K562 (cell line): ENCODE results near the gene GLMN. TPM values are rescaled to one million over a fixed set of nuclear protein-coding genes. Genes with fewer than 3 reads are reported as not detected.

Experiments
- ARID1B ChIP-seq: fragments of 450-650 bp; IDR thresholded peaks from 2 replicates; pipeline ENCODE4 v1.6.1; 2016; ENCODE audit warnings: antibody characterized with exemption, mild to moderate bottlenecking, inconsistent platforms
- ATF7 ChIP-seq: fragments of 450-650 bp; IDR thresholded peaks from 2 replicates; pipeline ENCODE4 v1.7.1; 2014; ENCODE audit warnings: mild to moderate bottlenecking, moderate library complexity
- BACH1 ChIP-seq: fragments of 200-800 bp; sonication (Bioruptor generic); IDR thresholded peaks from 2 replicates; pipeline ENCODE4 v1.6.1; 2016; ENCODE audit warnings: missing genetic modification characterization, missing compliant biosample characterization
- CAMTA2 ChIP-seq: fragments of 250-450 bp; sonication (Bioruptor Pico); conservative IDR thresholded peaks from 2 replicates; pipeline ENCODE4 v1.5.1; 2022
- CBFA2T2 ChIP-seq: fragments of 450-650 bp; conservative IDR thresholded peaks from 2 replicates; pipeline ENCODE4 v1.6.1; 2017; ENCODE audit warnings: mild to moderate bottlenecking
- ESRRA ChIP-seq: fragments of 450-650 bp; IDR thresholded peaks from 2 replicates; pipeline ENCODE4 v1.6.1; 2014; ENCODE audit warnings: low read depth, mild to moderate bottlenecking, moderate library complexity, borderline replicate concordance
- EWSR1 ChIP-seq: fragments of 450-650 bp; IDR thresholded peaks from 2 replicates; pipeline ENCODE4 v1.6.1; 2018; ENCODE audit warnings: borderline replicate concordance, mild to moderate bottlenecking, low read depth, moderate library complexity; ENCODE audit not compliant: partially characterized antibody
- GATAD2A ChIP-seq: fragments of 450-650 bp; IDR thresholded peaks from 2 replicates; pipeline ENCODE4 v1.6.1; 2017
- GATAD2B ChIP-seq: fragments of 450-650 bp; IDR thresholded peaks from 2 replicates; pipeline ENCODE4 v1.6.1; 2017; ENCODE audit warnings: mild to moderate bottlenecking, borderline replicate concordance
- ILK ChIP-seq: fragments of 450-650 bp; IDR thresholded peaks from 2 replicates; pipeline ENCODE4 v1.6.1; 2016; ENCODE audit warnings: missing genetic modification characterization, low read depth, mild to moderate bottlenecking, missing compliant biosample characterization, moderate library complexity, borderline replicate concordance
- LEF1 ChIP-seq: fragments of 450-650 bp; IDR thresholded peaks from 2 replicates; pipeline ENCODE4 v1.6.1; 2016; ENCODE audit warnings: mild to moderate bottlenecking
- NR2C2 ChIP-seq, 2 experiments: fragments of 200-800 bp in 1 of 2; sonication (Bioruptor generic) in 1 of 2; sonication (generic) in 1 of 2; formaldehyde crosslinking in 1 of 2; IDR thresholded peaks; 2 replicates each; pipeline versions ENCODE4 v1.6.1 to v1.8.0; 2016 to 2022; ENCODE audit warnings: mild to moderate bottlenecking in 1 of 2, missing compliant biosample characterization in 1 of 2, missing genetic modification characterization in 1 of 2, missing genetic modification reagents in 1 of 2
- PHF20 ChIP-seq: fragments of 450-650 bp; IDR thresholded peaks from 2 replicates; pipeline ENCODE4 v1.6.1; 2018; ENCODE audit not compliant: partially characterized antibody
- POLR2AphosphoS5 ChIP-seq: IDR thresholded peaks from 2 replicates; pipeline ENCODE4 v1.6.1; 2011; ENCODE audit warnings: mild to moderate bottlenecking, low read depth, low read length, moderate library complexity; ENCODE audit not compliant: control insufficient read depth, insufficient read depth
- STAT5A ChIP-seq: IDR thresholded peaks from 2 replicates; pipeline ENCODE4 v1.6.1; 2012; ENCODE audit warnings: low read length, inconsistent platforms, borderline replicate concordance
- TBL1XR1 ChIP-seq, 2 experiments: IDR thresholded peaks; 2 replicates each; pipeline ENCODE4 v1.6.1; 2012; ENCODE audit warnings: improper control_type of control experiment in 2 of 2, low read length in 2 of 2, mild to moderate bottlenecking in 1 of 2
- TRIM24 ChIP-seq, 2 experiments: fragments of 450-650 bp; IDR thresholded peaks; 2 replicates each; pipeline ENCODE4 v1.6.1; 2016
- TRIM28 ChIP-seq: fragments of 450-650 bp; IDR thresholded peaks from 2 replicates; pipeline ENCODE4 v1.6.1; 2017
- polyA plus RNA-seq, 8 experiments: library from polyadenylated mRNA; depleted of rRNA in 4 of 8; stranded (reverse) in 5 of 8; unstranded in 3 of 8; fragments of >200 nt; fragmentation: Nextera tagmentation in 2 of 8; fragmentation: Illumina TruSeq in 1 of 8; extraction: Ambion mirVana in 2 of 8; extraction: Trizol in 1 of 8; gene quantifications; 2 replicates each; pipeline versions ENCODE4 v1.2.1 to v1.2.3, GENCODE V29; 2011 to 2014; ENCODE audit warnings: inconsistent platforms in 1 of 8, missing spikeins in 1 of 8
- total RNA-seq, 7 experiments: library from RNA; depleted of rRNA in 6 of 7; stranded (reverse); fragments of >200 nt in 6 of 7; fragmentation: Illumina TruSeq in 2 of 7; extraction: Trizol in 2 of 7; gene quantifications; 2 replicates each; pipeline versions ENCODE4 v1.2.1 to v1.2.3, GENCODE V29; 2011 to 2021; ENCODE audit warnings: low replicate concordance in 1 of 7
- TF ChIP-seq, protein P1 (sequence below), 2 experiments: IDR thresholded peaks in 1 of 2; conservative IDR thresholded peaks in 1 of 2; 2 replicates each; pipeline ENCODE4 v1.6.1; 2016; ENCODE audit warnings: low read depth in 2 of 2, mild to moderate bottlenecking in 1 of 2, missing compliant biosample characterization in 1 of 2, missing genetic modification characterization in 1 of 2, moderate library complexity in 1 of 2
- TF ChIP-seq, protein P2 (sequence below): sonication (generic); formaldehyde crosslinking; IDR thresholded peaks from 2 replicates; pipeline ENCODE4 v1.8.0; 2022; ENCODE audit warnings: mild to moderate bottlenecking, low read depth, missing genetic modification reagents
- TF ChIP-seq, protein P3 (sequence below), 3 experiments: fragments of 200-800 bp in 1 of 3; fragments of 250-450 bp in 1 of 3; fragments of 450-650 bp in 1 of 3; sonication (Bioruptor Pico) in 1 of 3; sonication (Bioruptor generic) in 1 of 3; formaldehyde crosslinking in 1 of 3; IDR thresholded peaks; 2 replicates each; pipeline versions ENCODE4 v1.6.1 to v1.8.0; 2016 to 2022; ENCODE audit warnings: mild to moderate bottlenecking in 2 of 3, missing genetic modification characterization in 2 of 3, missing compliant biosample characterization in 1 of 3, moderate library complexity in 1 of 3

GLMN gene
- total and polyA plus RNA-seq, 9 of the 15 experiments (the other 6 are each of a cell fraction or from before 2014, with no cell fraction given): 13.0 to 24.8 (median 19.0) TPM

DNA sequence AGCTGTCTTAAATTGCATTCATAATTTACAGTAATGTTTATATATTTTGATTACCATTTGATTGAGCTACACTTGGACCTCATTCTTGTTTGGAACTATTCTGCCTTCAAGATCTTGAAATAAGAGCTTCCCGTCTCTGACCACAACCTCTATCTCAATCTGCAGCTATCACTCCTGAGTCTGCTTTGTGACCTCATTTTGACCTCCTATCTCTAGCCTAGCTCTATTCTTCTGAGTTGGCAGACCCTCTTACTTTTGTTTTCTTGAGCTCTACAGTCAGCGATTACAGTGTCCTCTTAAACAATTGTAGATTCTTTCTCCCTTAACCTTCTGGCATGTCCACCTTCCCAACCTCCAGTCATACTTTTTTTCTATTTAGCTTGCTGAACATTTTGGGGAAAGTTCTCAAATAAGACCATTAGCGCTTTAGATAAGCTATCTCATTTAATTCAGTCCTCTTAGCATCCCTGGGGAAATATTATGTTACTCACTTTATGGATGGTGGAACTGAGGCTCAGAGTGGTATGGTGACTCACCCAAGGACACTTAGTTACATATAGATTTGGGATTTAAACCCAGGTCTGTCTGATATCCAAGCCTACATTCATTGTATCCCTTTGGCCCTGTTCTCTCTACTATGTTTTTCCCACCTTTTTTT, 19.2 kb upstream of the GLMN start (continued):
- peak; percentile 84 for TF ChIP-seq CBFA2T2
- TF ChIP-seq, protein P1, sequence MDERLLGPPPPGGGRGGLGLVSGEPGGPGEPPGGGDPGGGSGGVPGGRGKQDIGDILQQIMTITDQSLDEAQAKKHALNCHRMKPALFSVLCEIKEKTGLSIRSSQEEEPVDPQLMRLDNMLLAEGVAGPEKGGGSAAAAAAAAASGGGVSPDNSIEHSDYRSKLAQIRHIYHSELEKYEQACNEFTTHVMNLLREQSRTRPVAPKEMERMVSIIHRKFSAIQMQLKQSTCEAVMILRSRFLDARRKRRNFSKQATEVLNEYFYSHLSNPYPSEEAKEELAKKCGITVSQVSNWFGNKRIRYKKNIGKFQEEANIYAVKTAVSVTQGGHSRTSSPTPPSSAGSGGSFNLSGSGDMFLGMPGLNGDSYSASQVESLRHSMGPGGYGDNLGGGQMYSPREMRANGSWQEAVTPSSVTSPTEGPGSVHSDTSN (CRISPR knock-in tag; IDR thresholded peaks at IDR 0.05; ENCODE audit: low read depth): no peak
- TF ChIP-seq, protein P1 (tag; conservative IDR thresholded peaks at IDR 0.05; ENCODE audit: low read depth): 0 out of 2 replicates have a peak, but pooled peaks have one; percentile 20
- TF ChIP-seq GATAD2B: 0 out of 2 replicates have a peak, but pooled peaks have one; percentile 20
- peak; percentile 77 for TF ChIP-seq STAT5A
- TF ChIP-seq ILK (tag): no peak
- TF ChIP-seq PHF20: no peak
- no peak for TF ChIP-seq TRIM28
- TF ChIP-seq EWSR1: no peak
- peak; percentile 75 for TF ChIP-seq POLR2AphosphoS5
- peak in 1 of 2 experiments; percentile 52; a peak in 1 of 4 replicates for TF ChIP-seq TRIM24 (IDR thresholded peaks at IDR 0.05)
- TF ChIP-seq LEF1: peak; percentile 66; the same call in 1 of the 2 replicates
- TF ChIP-seq GATAD2A: 0 out of 2 replicates have a peak, but pooled peaks have one; percentile 41
- TF ChIP-seq BACH1: no peak
- peak; percentile 95 for TF ChIP-seq ARID1B
- peak; percentile 91; the same call in 1 of the 2 replicates for TF ChIP-seq ESRRA
- TF ChIP-seq ATF7: peak; percentile 71
- TF ChIP-seq TBL1XR1 (IDR thresholded peaks at IDR 0.05; ENCODE audit: low read length in 2 of 2): peak in 1 of 2 experiments; percentile 74; a peak in 1 of 4 replicates
- TF ChIP-seq CAMTA2 (CRISPR knock-in tag): no peak
- TF ChIP-seq, protein P2, sequence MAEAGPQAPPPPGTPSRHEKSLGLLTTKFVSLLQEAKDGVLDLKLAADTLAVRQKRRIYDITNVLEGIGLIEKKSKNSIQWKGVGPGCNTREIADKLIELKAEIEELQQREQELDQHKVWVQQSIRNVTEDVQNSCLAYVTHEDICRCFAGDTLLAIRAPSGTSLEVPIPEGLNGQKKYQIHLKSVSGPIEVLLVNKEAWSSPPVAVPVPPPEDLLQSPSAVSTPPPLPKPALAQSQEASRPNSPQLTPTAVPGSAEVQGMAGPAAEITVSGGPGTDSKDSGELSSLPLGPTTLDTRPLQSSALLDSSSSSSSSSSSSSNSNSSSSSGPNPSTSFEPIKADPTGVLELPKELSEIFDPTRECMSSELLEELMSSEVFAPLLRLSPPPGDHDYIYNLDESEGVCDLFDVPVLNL (CRISPR knock-in tag): no peak
- TF ChIP-seq NR2C2 (CRISPR knock-in tag; IDR thresholded peaks at IDR 0.05): no peak
- TF ChIP-seq NR2C2 (tag; IDR thresholded peaks at IDR 0.05): peak; percentile 71
- TF ChIP-seq, protein P3, sequence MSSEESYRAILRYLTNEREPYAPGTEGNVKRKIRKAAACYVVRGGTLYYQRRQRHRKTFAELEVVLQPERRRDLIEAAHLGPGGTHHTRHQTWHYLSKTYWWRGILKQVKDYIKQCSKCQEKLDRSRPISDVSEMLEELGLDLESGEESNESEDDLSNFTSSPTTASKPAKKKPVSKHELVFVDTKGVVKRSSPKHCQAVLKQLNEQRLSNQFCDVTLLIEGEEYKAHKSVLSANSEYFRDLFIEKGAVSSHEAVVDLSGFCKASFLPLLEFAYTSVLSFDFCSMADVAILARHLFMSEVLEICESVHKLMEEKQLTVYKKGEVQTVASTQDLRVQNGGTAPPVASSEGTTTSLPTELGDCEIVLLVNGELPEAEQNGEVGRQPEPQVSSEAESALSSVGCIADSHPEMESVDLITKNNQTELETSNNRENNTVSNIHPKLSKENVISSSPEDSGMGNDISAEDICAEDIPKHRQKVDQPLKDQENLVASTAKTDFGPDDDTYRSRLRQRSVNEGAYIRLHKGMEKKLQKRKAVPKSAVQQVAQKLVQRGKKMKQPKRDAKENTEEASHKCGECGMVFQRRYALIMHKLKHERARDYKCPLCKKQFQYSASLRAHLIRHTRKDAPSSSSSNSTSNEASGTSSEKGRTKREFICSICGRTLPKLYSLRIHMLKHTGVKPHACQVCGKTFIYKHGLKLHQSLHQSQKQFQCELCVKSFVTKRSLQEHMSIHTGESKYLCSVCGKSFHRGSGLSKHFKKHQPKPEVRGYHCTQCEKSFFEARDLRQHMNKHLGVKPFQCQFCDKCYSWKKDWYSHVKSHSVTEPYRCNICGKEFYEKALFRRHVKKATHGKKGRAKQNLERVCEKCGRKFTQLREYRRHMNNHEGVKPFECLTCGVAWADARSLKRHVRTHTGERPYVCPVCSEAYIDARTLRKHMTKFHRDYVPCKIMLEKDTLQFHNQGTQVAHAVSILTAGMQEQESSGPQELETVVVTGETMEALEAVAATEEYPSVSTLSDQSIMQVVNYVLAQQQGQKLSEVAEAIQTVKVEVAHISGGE (CRISPR knock-in tag; IDR thresholded peaks at IDR 0.05): no peak
